GM21515 (cell line): ENCODE data around the gene MEI4.
"Not testable (repeated sequence)": the region's sequence is repeated elsewhere in the genome, so short reads cannot be mapped to it uniquely, and the experiment has no call there.

Source experiments
- ATAC-seq: cut with Tn5 transposase; IDR thresholded peaks from one replicate; pipeline ENCODE4 v1.9.1; 2021; ENCODE audit not compliant: unreplicated experiment

MEI4 gene

GRCh38 chr6:77678048-77678447 lies 25.2 kb downstream of the MEI4 start:
- ATAC-seq = no peak

GRCh38 chr6:77683515-77683914 lies 30.7 kb downstream of the MEI4 start:
- ATAC-seq = no peak

- no peak for ATAC-seq
These were observed 34.1 kb downstream of the MEI4 start for GRCh38 chr6:77686931-77687330.

- ATAC-seq = no peak
These were observed 35.8 kb downstream of the MEI4 start for GRCh38 chr6:77688649-77689048.

GRCh38 chr6:77700095-77700494 lies 47.3 kb downstream of the MEI4 start:
- ATAC-seq = not testable (repeated sequence)

GRCh38 chr6:77707603-77708002 lies 54.8 kb downstream of the MEI4 start:
- ATAC-seq = no peak

- ATAC-seq = no peak
These were observed 62.7 kb downstream of the MEI4 start for GRCh38 chr6:77715588-77715987.

GRCh38 chr6:77716311-77716710 lies 63.5 kb downstream of the MEI4 start:
- ATAC-seq = no peak

- ATAC-seq = not testable (repeated sequence)
These were observed 83.2 kb downstream of the MEI4 start for GRCh38 chr6:77736010-77736409.

GRCh38 chr6:77740380-77740779 lies 87.5 kb downstream of the MEI4 start:
- ATAC-seq = no peak

- ATAC-seq = not testable (repeated sequence)
These were observed 99.3 kb downstream of the MEI4 start for GRCh38 chr6:77752156-77752555.

GRCh38 chr6:77762386-77762785 lies 109.5 kb downstream of the MEI4 start:
- ATAC-seq = no peak

- ATAC-seq = no peak
These were observed 110.3 kb downstream of the MEI4 start for GRCh38 chr6:77763124-77763523.

GRCh38 chr6:77764364-77764763 lies 111.5 kb downstream of the MEI4 start:
- no peak for ATAC-seq

GRCh38 chr6:77773157-77773822 lies 120.5 kb downstream of the MEI4 start:
- ATAC-seq = no peak

- no peak for ATAC-seq
These were observed 121.6 kb downstream of the MEI4 start for GRCh38 chr6:77774457-77774856.

GRCh38 chr6:77776441-77776840 lies 123.6 kb downstream of the MEI4 start:
- ATAC-seq = no peak

GRCh38 chr6:77778527-77778926 lies 125.7 kb downstream of the MEI4 start:
- no peak for ATAC-seq

- ATAC-seq = no peak
These were observed 134.2 kb downstream of the MEI4 start for GRCh38 chr6:77786935-77787629.

- ATAC-seq = no peak
These were observed 144.3 kb downstream of the MEI4 start for GRCh38 chr6:77796824-77797809.

GRCh38 chr6:77812304-77812703 lies 159.5 kb downstream of the MEI4 start:
- no peak for ATAC-seq

GRCh38 chr6:77813090-77813489 lies 160.3 kb downstream of the MEI4 start:
- no peak for ATAC-seq
